HepG2 (cell line): Measurements from ENCODE around the gene SIVA1. TPM values are rescaled to one million over a fixed set of nuclear protein-coding genes. Genes with fewer than 3 reads are reported as not detected.

Experiments
- ZNF709 ChIP-seq: sonication (generic); formaldehyde crosslinking; IDR thresholded peaks from 2 replicates; pipeline ENCODE4 v1.5.0; 2020; ENCODE audit warnings: mild to moderate bottlenecking, missing genetic modification reagents
- ZNF724P ChIP-seq: sonication (generic); formaldehyde crosslinking; IDR thresholded peaks from 2 replicates; pipeline ENCODE4 v1.8.0; 2022; ENCODE audit warnings: missing genetic modification reagents, borderline replicate concordance
- polyA plus RNA-seq, 8 experiments: library from polyadenylated mRNA; depleted of rRNA in 3 of 8; stranded (reverse) in 7 of 8; unstranded in 1 of 8; fragments of >200 nt; fragmentation: Illumina TruSeq in 4 of 8; extraction: Trizol in 4 of 8; gene quantifications; 2 replicates each; pipeline versions ENCODE4 v1.2.1 to v1.2.3, GENCODE V29; 2011 to 2016; ENCODE audit warnings: low read depth in 4 of 8, missing spikeins in 1 of 8, mixed read lengths in 1 of 8; ENCODE audit not compliant: insufficient read depth in 1 of 8
- total RNA-seq, 5 experiments: library from RNA; depleted of rRNA; stranded (reverse); fragments of >200 nt; fragmentation: Illumina TruSeq; extraction: Trizol; gene quantifications; 2 replicates each; pipeline ENCODE4 v1.2.3, GENCODE V29; 2016; ENCODE audit warnings: low read depth in 1 of 5
- TF ChIP-seq, protein P1 (sequence below): IDR thresholded peaks from 2 replicates; pipeline ENCODE4 v1.6.1; 2018; ENCODE audit warnings: missing genetic modification reagents, mild to moderate bottlenecking, missing compliant biosample characterization
- TF ChIP-seq, protein P2 (sequence below): sonication (generic); formaldehyde crosslinking; IDR thresholded peaks from 2 replicates; pipeline ENCODE4 v1.5.1; 2020; ENCODE audit warnings: missing genetic modification reagents, mild to moderate bottlenecking, borderline replicate concordance
- TF ChIP-seq, protein P3 (sequence below): sonication (generic); formaldehyde crosslinking; IDR thresholded peaks from 2 replicates; pipeline ENCODE4 v1.4.0; 2020; ENCODE audit warnings: mild to moderate bottlenecking, missing genetic modification reagents
- TF ChIP-seq, protein P4 (sequence below): sonication (generic); formaldehyde crosslinking; IDR thresholded peaks from 2 replicates; pipeline ENCODE4 v1.9.0; 2022; ENCODE audit warnings: missing genetic modification reagents, mild to moderate bottlenecking, borderline replicate concordance
- TF ChIP-seq, protein P5 (sequence below): sonication (generic); formaldehyde crosslinking; IDR thresholded peaks from 2 replicates; pipeline ENCODE4 v1.5.0; 2020; ENCODE audit warnings: mild to moderate bottlenecking, missing genetic modification reagents, borderline replicate concordance
- TF ChIP-seq, protein P6 (sequence below): sonication (generic); formaldehyde crosslinking; IDR thresholded peaks from 2 replicates; pipeline ENCODE4 v1.8.0; 2022; ENCODE audit warnings: missing genetic modification reagents, mild to moderate bottlenecking, moderate library complexity, borderline replicate concordance

Gene SIVA1
- total and polyA plus RNA-seq, 2 of the 13 experiments (the other 11 are each of a cell fraction or from before 2014, with no cell fraction given) = 123 to 186 TPM

DNA sequence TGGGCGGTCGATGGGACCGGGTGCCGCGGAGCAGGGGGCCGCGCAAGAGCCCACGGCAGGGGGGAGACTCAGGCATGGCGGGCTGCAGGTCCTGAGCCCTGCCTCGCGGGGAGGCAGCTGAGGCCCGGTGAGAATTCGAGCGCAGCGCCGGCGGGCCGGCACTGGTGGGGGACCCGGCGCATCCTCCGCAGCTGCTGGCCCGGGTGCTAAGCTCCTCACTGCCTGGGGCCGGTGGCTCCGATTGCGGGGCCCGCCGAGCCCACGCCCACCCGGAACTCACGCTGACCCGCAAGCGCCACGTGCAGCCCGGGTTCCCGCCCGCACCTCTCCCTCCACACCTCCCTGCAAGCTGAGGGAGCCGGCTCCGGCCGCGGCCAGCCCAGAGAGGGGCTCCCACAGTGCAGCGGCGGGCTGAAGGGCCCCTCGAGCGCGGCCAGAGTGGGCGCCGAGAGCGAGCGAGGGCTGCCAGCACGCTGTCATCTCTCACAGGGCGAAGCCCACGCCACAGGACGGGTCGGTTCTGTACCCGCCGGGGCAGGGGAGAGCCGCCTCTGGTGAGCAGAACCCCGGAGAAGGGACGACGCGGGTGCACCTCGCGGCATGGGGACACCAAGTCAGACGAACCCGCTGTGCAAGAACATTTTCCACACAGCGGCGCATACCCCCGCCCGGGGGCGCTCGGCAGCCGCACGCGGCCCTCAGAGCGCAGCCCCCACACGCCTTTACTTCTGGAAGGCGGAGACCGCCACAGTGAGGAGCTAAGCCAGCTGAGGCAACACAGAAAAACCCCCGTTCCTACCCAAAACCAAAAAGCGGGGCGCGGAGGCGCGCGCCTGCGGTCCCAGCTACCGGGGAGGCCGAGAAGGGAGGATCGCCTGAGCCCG, 1.2 kb upstream of the SIVA1 start (continued):
- TF ChIP-seq, protein P1, sequence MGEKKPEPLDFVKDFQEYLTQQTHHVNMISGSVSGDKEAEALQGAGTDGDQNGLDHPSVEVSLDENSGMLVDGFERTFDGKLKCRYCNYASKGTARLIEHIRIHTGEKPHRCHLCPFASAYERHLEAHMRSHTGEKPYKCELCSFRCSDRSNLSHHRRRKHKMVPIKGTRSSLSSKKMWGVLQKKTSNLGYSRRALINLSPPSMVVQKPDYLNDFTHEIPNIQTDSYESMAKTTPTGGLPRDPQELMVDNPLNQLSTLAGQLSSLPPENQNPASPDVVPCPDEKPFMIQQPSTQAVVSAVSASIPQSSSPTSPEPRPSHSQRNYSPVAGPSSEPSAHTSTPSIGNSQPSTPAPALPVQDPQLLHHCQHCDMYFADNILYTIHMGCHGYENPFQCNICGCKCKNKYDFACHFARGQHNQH = no peak
- TF ChIP-seq, protein P2, sequence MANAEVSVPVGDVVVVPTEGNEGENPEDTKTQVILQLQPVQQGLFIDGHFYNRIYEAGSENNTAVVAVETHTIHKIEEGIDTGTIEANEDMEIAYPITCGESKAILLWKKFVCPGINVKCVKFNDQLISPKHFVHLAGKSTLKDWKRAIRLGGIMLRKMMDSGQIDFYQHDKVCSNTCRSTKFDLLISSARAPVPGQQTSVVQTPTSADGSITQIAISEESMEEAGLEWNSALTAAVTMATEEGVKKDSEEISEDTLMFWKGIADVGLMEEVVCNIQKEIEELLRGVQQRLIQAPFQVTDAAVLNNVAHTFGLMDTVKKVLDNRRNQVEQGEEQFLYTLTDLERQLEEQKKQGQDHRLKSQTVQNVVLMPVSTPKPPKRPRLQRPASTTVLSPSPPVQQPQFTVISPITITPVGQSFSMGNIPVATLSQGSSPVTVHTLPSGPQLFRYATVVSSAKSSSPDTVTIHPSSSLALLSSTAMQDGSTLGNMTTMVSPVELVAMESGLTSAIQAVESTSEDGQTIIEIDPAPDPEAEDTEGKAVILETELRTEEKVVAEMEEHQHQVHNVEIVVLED (CRISPR knock-in tag) = no peak
- TF ChIP-seq ZNF709 (CRISPR knock-in tag) = 0 out of 2 replicates have a peak, but pooled peaks have one; percentile 35
- no peak for TF ChIP-seq ZNF724P (CRISPR knock-in tag)
- TF ChIP-seq, protein P3, sequence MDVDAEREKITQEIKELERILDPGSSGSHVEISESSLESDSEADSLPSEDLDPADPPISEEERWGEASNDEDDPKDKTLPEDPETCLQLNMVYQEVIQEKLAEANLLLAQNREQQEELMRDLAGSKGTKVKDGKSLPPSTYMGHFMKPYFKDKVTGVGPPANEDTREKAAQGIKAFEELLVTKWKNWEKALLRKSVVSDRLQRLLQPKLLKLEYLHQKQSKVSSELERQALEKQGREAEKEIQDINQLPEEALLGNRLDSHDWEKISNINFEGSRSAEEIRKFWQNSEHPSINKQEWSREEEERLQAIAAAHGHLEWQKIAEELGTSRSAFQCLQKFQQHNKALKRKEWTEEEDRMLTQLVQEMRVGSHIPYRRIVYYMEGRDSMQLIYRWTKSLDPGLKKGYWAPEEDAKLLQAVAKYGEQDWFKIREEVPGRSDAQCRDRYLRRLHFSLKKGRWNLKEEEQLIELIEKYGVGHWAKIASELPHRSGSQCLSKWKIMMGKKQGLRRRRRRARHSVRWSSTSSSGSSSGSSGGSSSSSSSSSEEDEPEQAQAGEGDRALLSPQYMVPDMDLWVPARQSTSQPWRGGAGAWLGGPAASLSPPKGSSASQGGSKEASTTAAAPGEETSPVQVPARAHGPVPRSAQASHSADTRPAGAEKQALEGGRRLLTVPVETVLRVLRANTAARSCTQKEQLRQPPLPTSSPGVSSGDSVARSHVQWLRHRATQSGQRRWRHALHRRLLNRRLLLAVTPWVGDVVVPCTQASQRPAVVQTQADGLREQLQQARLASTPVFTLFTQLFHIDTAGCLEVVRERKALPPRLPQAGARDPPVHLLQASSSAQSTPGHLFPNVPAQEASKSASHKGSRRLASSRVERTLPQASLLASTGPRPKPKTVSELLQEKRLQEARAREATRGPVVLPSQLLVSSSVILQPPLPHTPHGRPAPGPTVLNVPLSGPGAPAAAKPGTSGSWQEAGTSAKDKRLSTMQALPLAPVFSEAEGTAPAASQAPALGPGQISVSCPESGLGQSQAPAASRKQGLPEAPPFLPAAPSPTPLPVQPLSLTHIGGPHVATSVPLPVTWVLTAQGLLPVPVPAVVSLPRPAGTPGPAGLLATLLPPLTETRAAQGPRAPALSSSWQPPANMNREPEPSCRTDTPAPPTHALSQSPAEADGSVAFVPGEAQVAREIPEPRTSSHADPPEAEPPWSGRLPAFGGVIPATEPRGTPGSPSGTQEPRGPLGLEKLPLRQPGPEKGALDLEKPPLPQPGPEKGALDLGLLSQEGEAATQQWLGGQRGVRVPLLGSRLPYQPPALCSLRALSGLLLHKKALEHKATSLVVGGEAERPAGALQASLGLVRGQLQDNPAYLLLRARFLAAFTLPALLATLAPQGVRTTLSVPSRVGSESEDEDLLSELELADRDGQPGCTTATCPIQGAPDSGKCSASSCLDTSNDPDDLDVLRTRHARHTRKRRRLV = no peak
- TF ChIP-seq, protein P4, sequence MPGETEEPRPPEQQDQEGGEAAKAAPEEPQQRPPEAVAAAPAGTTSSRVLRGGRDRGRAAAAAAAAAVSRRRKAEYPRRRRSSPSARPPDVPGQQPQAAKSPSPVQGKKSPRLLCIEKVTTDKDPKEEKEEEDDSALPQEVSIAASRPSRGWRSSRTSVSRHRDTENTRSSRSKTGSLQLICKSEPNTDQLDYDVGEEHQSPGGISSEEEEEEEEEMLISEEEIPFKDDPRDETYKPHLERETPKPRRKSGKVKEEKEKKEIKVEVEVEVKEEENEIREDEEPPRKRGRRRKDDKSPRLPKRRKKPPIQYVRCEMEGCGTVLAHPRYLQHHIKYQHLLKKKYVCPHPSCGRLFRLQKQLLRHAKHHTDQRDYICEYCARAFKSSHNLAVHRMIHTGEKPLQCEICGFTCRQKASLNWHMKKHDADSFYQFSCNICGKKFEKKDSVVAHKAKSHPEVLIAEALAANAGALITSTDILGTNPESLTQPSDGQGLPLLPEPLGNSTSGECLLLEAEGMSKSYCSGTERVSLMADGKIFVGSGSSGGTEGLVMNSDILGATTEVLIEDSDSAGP (CRISPR knock-in tag) = no peak
- TF ChIP-seq, protein P5, sequence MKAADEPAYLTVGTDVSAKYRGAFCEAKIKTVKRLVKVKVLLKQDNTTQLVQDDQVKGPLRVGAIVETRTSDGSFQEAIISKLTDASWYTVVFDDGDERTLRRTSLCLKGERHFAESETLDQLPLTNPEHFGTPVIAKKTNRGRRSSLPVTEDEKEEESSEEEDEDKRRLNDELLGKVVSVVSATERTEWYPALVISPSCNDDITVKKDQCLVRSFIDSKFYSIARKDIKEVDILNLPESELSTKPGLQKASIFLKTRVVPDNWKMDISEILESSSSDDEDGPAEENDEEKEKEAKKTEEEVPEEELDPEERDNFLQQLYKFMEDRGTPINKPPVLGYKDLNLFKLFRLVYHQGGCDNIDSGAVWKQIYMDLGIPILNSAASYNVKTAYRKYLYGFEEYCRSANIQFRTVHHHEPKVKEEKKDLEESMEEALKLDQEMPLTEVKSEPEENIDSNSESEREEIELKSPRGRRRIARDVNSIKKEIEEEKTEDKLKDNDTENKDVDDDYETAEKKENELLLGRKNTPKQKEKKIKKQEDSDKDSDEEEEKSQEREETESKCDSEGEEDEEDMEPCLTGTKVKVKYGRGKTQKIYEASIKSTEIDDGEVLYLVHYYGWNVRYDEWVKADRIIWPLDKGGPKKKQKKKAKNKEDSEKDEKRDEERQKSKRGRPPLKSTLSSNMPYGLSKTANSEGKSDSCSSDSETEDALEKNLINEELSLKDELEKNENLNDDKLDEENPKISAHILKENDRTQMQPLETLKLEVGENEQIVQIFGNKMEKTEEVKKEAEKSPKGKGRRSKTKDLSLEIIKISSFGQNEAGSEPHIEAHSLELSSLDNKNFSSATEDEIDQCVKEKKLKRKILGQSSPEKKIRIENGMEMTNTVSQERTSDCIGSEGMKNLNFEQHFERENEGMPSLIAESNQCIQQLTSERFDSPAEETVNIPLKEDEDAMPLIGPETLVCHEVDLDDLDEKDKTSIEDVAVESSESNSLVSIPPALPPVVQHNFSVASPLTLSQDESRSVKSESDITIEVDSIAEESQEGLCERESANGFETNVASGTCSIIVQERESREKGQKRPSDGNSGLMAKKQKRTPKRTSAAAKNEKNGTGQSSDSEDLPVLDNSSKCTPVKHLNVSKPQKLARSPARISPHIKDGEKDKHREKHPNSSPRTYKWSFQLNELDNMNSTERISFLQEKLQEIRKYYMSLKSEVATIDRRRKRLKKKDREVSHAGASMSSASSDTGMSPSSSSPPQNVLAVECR (CRISPR knock-in tag) = no peak
- TF ChIP-seq, protein P6, sequence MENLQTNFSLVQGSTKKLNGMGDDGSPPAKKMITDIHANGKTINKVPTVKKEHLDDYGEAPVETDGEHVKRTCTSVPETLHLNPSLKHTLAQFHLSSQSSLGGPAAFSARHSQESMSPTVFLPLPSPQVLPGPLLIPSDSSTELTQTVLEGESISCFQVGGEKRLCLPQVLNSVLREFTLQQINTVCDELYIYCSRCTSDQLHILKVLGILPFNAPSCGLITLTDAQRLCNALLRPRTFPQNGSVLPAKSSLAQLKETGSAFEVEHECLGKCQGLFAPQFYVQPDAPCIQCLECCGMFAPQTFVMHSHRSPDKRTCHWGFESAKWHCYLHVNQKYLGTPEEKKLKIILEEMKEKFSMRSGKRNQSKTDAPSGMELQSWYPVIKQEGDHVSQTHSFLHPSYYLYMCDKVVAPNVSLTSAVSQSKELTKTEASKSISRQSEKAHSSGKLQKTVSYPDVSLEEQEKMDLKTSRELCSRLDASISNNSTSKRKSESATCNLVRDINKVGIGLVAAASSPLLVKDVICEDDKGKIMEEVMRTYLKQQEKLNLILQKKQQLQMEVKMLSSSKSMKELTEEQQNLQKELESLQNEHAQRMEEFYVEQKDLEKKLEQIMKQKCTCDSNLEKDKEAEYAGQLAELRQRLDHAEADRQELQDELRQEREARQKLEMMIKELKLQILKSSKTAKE (CRISPR knock-in tag) = no peak
